Endothelial cell of umbilical vein (primary cell): ENCODE results near the gene IGFBP7. TPM values are rescaled to one million over a fixed set of nuclear protein-coding genes. Genes with fewer than 3 reads are reported as not detected.

Experiments used
- BruUV-seq: library from RNA; stranded (reverse); fragments of 400-500 nt; replicated peaks from 2 replicates; lab custom pipeline; 2021; lab: Mats Ljungman, UMichigan
- CTCF ChIA-PET: fragments of 300-600, 350-600 bp; sonication (Branson Sonifier 250); formaldehyde crosslinking; loops from one replicate; lab custom pipeline; 2021; ENCODE audit warnings: antibody characterized with exemption, inconsistent platforms; lab: Charles Lee
- POLR2A ChIA-PET: fragments of 300-600, 350-600 bp; sonication (Branson Sonifier 250); formaldehyde crosslinking; loops from one replicate; lab custom pipeline; 2021; ENCODE audit warnings: antibody characterized with exemption, inconsistent platforms; lab: Charles Lee
- DNase-seq: peaks from one replicate; pipeline ENCODE4 v3.0.0-alpha.2; 2011; ENCODE audit warnings: low read depth, low spot score
- FAIRE-seq: peaks from 2 replicates; lab custom pipeline; 2011; peaks lifted over from hg19 to GRCh38; lab: Jason Lieb, UNC
- H2AFZ ChIP-seq: 2 replicates; pipeline ENCODE4 v1.6.0; 2012; ENCODE audit warnings: low read depth, low read length, control low read depth, inconsistent platforms
- H3K27ac ChIP-seq: 2 replicates; pipeline ENCODE4 v1.5.1; 2011; ENCODE audit warnings: low read depth, mild to moderate bottlenecking, control low read depth, low read length, moderate library complexity; ENCODE audit not compliant: insufficient read depth
- H3K27me3 ChIP-seq, 2 experiments: 2 replicates each; pipeline versions ENCODE4 v1.6.0 to v1.6.1; 2011; ENCODE audit warnings: low read length in 2 of 2, mixed read lengths in 1 of 2; ENCODE audit not compliant: control insufficient read depth in 2 of 2, insufficient read depth in 2 of 2
- H3K36me3 ChIP-seq, 2 experiments: 2 replicates in 1 of 2; 3 replicates in 1 of 2; pipeline ENCODE4 v1.5.1; 2011; ENCODE audit warnings: low read length in 2 of 2, mild to moderate bottlenecking in 1 of 2, moderate library complexity in 1 of 2; ENCODE audit not compliant: control insufficient read depth in 2 of 2, insufficient read depth in 2 of 2; ENCODE audit errors: extremely low read depth in 1 of 2
- H3K4me1 ChIP-seq: 3 replicates; pipeline ENCODE4 v1.5.1; 2011; ENCODE audit warnings: mild to moderate bottlenecking, low read length; ENCODE audit not compliant: control insufficient read depth, insufficient read depth; ENCODE audit errors: extremely low read depth
- H3K4me2 ChIP-seq: 2 replicates; pipeline ENCODE4 v1.6.1; 2011; ENCODE audit warnings: low read length, control low read depth, mixed read lengths; ENCODE audit not compliant: insufficient read depth
- H3K4me3 ChIP-seq, 3 experiments: fragments of 200-600 bp in 1 of 3; sonication (generic), shearing (Covaris generic) in 1 of 3; replicated peaks in 1 of 3; 2 replicates each; pipeline ENCODE4 v1.5.1; 2011 to 2016; ENCODE audit warnings: control low read depth in 3 of 3, low read length in 3 of 3, mild to moderate bottlenecking in 2 of 3, inconsistent platforms in 1 of 3, low read depth in 1 of 3, moderate library complexity in 1 of 3; ENCODE audit not compliant: insufficient read depth in 1 of 3
- H3K79me2 ChIP-seq: 2 replicates; pipeline ENCODE4 v1.6.0; 2012; ENCODE audit warnings: low read length, inconsistent platforms; ENCODE audit not compliant: control insufficient read depth, insufficient read depth
- H3K9ac ChIP-seq: replicated peaks from 2 replicates; pipeline ENCODE3; 2011; ENCODE audit warnings: low read length, control low read depth; ENCODE audit not compliant: insufficient read depth; ENCODE audit errors: extremely low read depth
- H3K9me1 ChIP-seq: replicated peaks from 3 replicates; pipeline ENCODE4 v1.6.0; 2011; ENCODE audit warnings: mild to moderate bottlenecking, low read length; ENCODE audit not compliant: control insufficient read depth, insufficient read depth; ENCODE audit errors: extremely low read depth
- H3K9me3 ChIP-seq: replicated peaks from 2 replicates; pipeline ENCODE4 v1.5.1; 2012; ENCODE audit warnings: low read length, inconsistent platforms; ENCODE audit not compliant: control insufficient read depth, insufficient read depth
- H4K20me1 ChIP-seq: replicated peaks from 2 replicates; pipeline ENCODE3; 2011; ENCODE audit warnings: mild to moderate bottlenecking, low read length; ENCODE audit not compliant: control insufficient read depth, insufficient read depth; ENCODE audit errors: extremely low read depth
- CTCF ChIP-seq, 2 donors: IDR thresholded peaks; 1 replicate in 1 of 2; 2 replicates in 1 of 2; pipeline ENCODE4 v1.5.1; 2011; ENCODE audit warnings: low read length in 2 of 2, mild to moderate bottlenecking in 2 of 2, moderate library complexity in 2 of 2, control low read depth in 1 of 2, inconsistent platforms in 1 of 2, low read depth in 1 of 2; ENCODE audit not compliant: insufficient read depth in 1 of 2; ENCODE audit errors: extremely low read depth in 1 of 2
- EZH2 ChIP-seq: IDR thresholded peaks from 2 replicates; pipeline ENCODE4 v1.6.1; 2012; ENCODE audit warnings: borderline replicate concordance, low read depth, mild to moderate bottlenecking, moderate library complexity, low read length, inconsistent platforms; ENCODE audit not compliant: severe bottlenecking
- FOS ChIP-seq: IDR thresholded peaks from 2 replicates; pipeline ENCODE4 v1.6.1; 2011; ENCODE audit warnings: mild to moderate bottlenecking, low read length, moderate library complexity, borderline replicate concordance; ENCODE audit not compliant: insufficient read depth
- GATA2 ChIP-seq: IDR thresholded peaks from 2 replicates; pipeline ENCODE4 v1.7.0; 2011; ENCODE audit warnings: low read depth, mild to moderate bottlenecking, moderate library complexity, mixed read lengths, low read length; ENCODE audit not compliant: insufficient read length, insufficient read depth
- JUN ChIP-seq: IDR thresholded peaks from 2 replicates; pipeline ENCODE4 v1.6.1; 2011; ENCODE audit warnings: borderline replicate concordance, low read depth; ENCODE audit not compliant: insufficient read length, insufficient read depth
- MAX ChIP-seq: IDR thresholded peaks from 2 replicates; pipeline ENCODE4 v1.6.1; 2011; ENCODE audit not compliant: insufficient read depth, insufficient read length
- MYC ChIP-seq: IDR thresholded peaks from one replicate; pipeline ENCODE4 v1.6.1; 2011; ENCODE audit warnings: mild to moderate bottlenecking, low read depth, low read length
- POLR2A ChIP-seq: IDR thresholded peaks from 2 replicates; pipeline ENCODE4 v1.6.1; 2012; ENCODE audit warnings: low read depth, mild to moderate bottlenecking, control low read depth, low read length
- POLR2AphosphoS5 ChIP-seq: IDR thresholded peaks from 2 replicates; pipeline ENCODE4 v1.6.1; 2012; ENCODE audit warnings: low read depth, mild to moderate bottlenecking, control low read depth, low read length, moderate library complexity; ENCODE audit not compliant: insufficient read depth
- dilution Hi-C: fragments of 300-500 bp; cut with MboI; formaldehyde crosslinking; loops from one replicate; pipeline ENCODE4 v1.15.0; 2019; ENCODE audit warnings: low sequenced_read_pairs; ENCODE audit not compliant: extremely low pct_ligation_motif_present
- intact Hi-C: fragments of 100-400 bp; cut with micrococcal nuclease; formaldehyde crosslinking; loops from one replicate; pipeline ENCODE4 v1.10.0; 2022
- polyA plus RNA-seq, 4 experiments: library from polyadenylated mRNA; depleted of rRNA in 3 of 4; stranded (reverse) in 3 of 4; unstranded in 1 of 4; fragments of >200 nt; gene quantifications; 2 replicates each; pipeline versions ENCODE4 v1.2.1 to v1.2.3, GENCODE V29; 2011 to 2012; ENCODE audit warnings: missing spikeins in 1 of 4
- total RNA-seq: library from RNA; stranded (reverse); gene quantifications from 2 replicates; pipeline ENCODE4 v1.2.3, GENCODE V29; 2021

The IGFBP7 gene
- total and polyA plus RNA-seq, 2 donors (not counting 3 experiments of a cell fraction or from before 2014, with no cell fraction given): 526 to 770 TPM

- FAIRE-seq (no peak), DNase-seq (no peak)
- ChIA-PET POLR2A (no interaction called here), CTCF (no interaction called here)
- BruUV-seq: no TSS peak
- TF ChIP-seq GATA2 (no peak), EZH2 (no peak), JUN (no peak)
- no peaks in the 10 kb centered on the region for H3K27me3 ChIP-seq
- H3K4me3 ChIP-seq: no peak overlapping the region
- H3K9me1 ChIP-seq: no peaks in the 10 kb centered on the region
- H3K27ac ChIP-seq: no peak overlapping the region
- no peaks in the 10 kb centered on the region for H4K20me1 ChIP-seq
- H2AFZ ChIP-seq: no peak overlapping the region
- peaks cover 3 to 5% of the 10 kb centered on the region in 2 experiments for H3K36me3 ChIP-seq
- no peak overlapping the region for H3K4me2 ChIP-seq
- H3K9me3 ChIP-seq: no peaks in the 10 kb centered on the region
- dilution Hi-C loops (no loop called here), intact Hi-C loops (no loop called here)
- H3K4me1 ChIP-seq: peaks cover 21% of the 10 kb centered on the region
- H3K9ac ChIP-seq: no peak overlapping the region
- H3K79me2 ChIP-seq: peaks cover 74% of the 10 kb centered on the region
Observed at GRCh38 chr4:57059890-57060716, 50.1 kb downstream of the IGFBP7 start.

- H3K9me3 ChIP-seq: no peaks in the 10 kb centered on the region
- intact Hi-C loops (no loop called here), dilution Hi-C loops (no loop called here)
- BruUV-seq: no TSS peak
- H3K79me2 ChIP-seq: peaks cover 67% of the 10 kb centered on the region
- no peak overlapping the region for H3K4me2 ChIP-seq
- H3K4me1 ChIP-seq: peaks cover 6% of the 10 kb centered on the region
- ChIA-PET CTCF (interaction anchor here (1.5 kb wide), 1 partner anchor 18 kb away, joined by 3 read pairs; no protein-coding TSS in a partner anchor), POLR2A (no interaction called here)
- TF ChIP-seq POLR2A (no peak), JUN (no peak), POLR2AphosphoS5 (no peak), FOS (no peak), MYC (no peak), GATA2 (no peak), EZH2 (no peak), CTCF (IDR thresholded peaks at IDR 0.05; ENCODE audit: extremely low read depth in 1 of 2, insufficient read depth in 1 of 2, low read depth in 1 of 2, low read length in 2 of 2) (no peak), MAX (no peak)
- FAIRE-seq (no peak), DNase-seq (no peak)
- no peaks in the 10 kb centered on the region for H3K9me1 ChIP-seq
- no peaks in the 10 kb centered on the region for H3K27me3 ChIP-seq
- H4K20me1 ChIP-seq: no peaks in the 10 kb centered on the region
- H2AFZ ChIP-seq: no peak overlapping the region
- no peak overlapping the region for H3K4me3 ChIP-seq
- no peak overlapping the region for H3K9ac ChIP-seq
- H3K27ac ChIP-seq: no peak overlapping the region
- peaks cover 3 to 8% of the 10 kb centered on the region in 2 experiments for H3K36me3 ChIP-seq
Observed at GRCh38 chr4:57055886-57056285, 54.3 kb downstream of the IGFBP7 start.
